GM18951 (cell line): ENCODE results near the gene PAPPA2.

Experiments
- POLR2A ChIP-seq: IDR thresholded peaks from 4 replicates; pipeline ENCODE4 v1.6.1; 2011; ENCODE audit warnings: mild to moderate bottlenecking; ENCODE audit not compliant: insufficient read length, insufficient read depth; ENCODE audit errors: extremely low read depth
- in situ Hi-C: fragments of 300-500 bp; cut with MboI; formaldehyde crosslinking; loops from one replicate; pipeline ENCODE4 v1.12.0; 2022; ENCODE audit warnings: low sequenced_read_pairs, mixed read lengths, inconsistent platforms; ENCODE audit not compliant: unreplicated experiment

PAPPA2 gene

GRCh38 chr1:176543360-176544129 is 80.6 kb downstream of the PAPPA2 start:
- in situ Hi-C loops: no loop called here
- TF ChIP-seq POLR2A: no peak

GRCh38 chr1:176545034-176545639 is 82.2 kb downstream of the PAPPA2 start:
- TF ChIP-seq POLR2A: no peak
- in situ Hi-C loops: no loop called here

GRCh38 chr1:176546825-176547224 is 83.8 kb downstream of the PAPPA2 start:
- in situ Hi-C loops: no loop called here
- no peak for TF ChIP-seq POLR2A

- TF ChIP-seq POLR2A: no peak
- in situ Hi-C loops: loop anchor here (25.0 kb wide), 1 partner anchor 336 kb away; no protein-coding TSS in a partner anchor
These were observed 88.2 kb downstream of the PAPPA2 start for GRCh38 chr1:176551146-176551545.

- TF ChIP-seq POLR2A: no peak
- in situ Hi-C loops: loop anchor here (25.0 kb wide), 1 partner anchor 335 kb away; no protein-coding TSS in a partner anchor
These were observed 89.4 kb downstream of the PAPPA2 start for GRCh38 chr1:176552217-176552991.

- no peak for TF ChIP-seq POLR2A
- in situ Hi-C loops: loop anchor here (25.0 kb wide), 1 partner anchor 334 kb away; no protein-coding TSS in a partner anchor
These were observed 90.0 kb downstream of the PAPPA2 start for GRCh38 chr1:176552999-176553398.

- in situ Hi-C loops: loop anchor here (25.0 kb wide), 1 partner anchor 331 kb away; no protein-coding TSS in a partner anchor
- no peak for TF ChIP-seq POLR2A
These were observed 93.3 kb downstream of the PAPPA2 start for GRCh38 chr1:176556288-176556687.

GRCh38 chr1:176557543-176558258 is 94.7 kb downstream of the PAPPA2 start:
- in situ Hi-C loops: loop anchor here (25.0 kb wide), 1 partner anchor 330 kb away; no protein-coding TSS in a partner anchor

GRCh38 chr1:176558561-176558960 is 95.6 kb downstream of the PAPPA2 start:
- in situ Hi-C loops: loop anchor here (25.0 kb wide), 1 partner anchor 329 kb away; no protein-coding TSS in a partner anchor
- no peak for TF ChIP-seq POLR2A

More at GRCh38 chr1:176557543-176558258, 94.7 kb downstream of the PAPPA2 start:
- TF ChIP-seq POLR2A: no peak

GRCh38 chr1:176559474-176559873 is 96.5 kb downstream of the PAPPA2 start:
- in situ Hi-C loops: loop anchor here (25.0 kb wide), 1 partner anchor 328 kb away; no protein-coding TSS in a partner anchor
- no peak for TF ChIP-seq POLR2A

- in situ Hi-C loops: loop anchor here (25.0 kb wide), 1 partner anchor 327 kb away; no protein-coding TSS in a partner anchor
- no peak for TF ChIP-seq POLR2A
These were observed 96.9 kb downstream of the PAPPA2 start for GRCh38 chr1:176559878-176560277.

GRCh38 chr1:176560681-176561080 is 97.7 kb downstream of the PAPPA2 start:
- in situ Hi-C loops: loop anchor here (25.0 kb wide), 1 partner anchor 327 kb away; no protein-coding TSS in a partner anchor

GRCh38 chr1:176561761-176562160 is 98.8 kb downstream of the PAPPA2 start:
- in situ Hi-C loops: loop anchor here (25.0 kb wide), 1 partner anchor 326 kb away; no protein-coding TSS in a partner anchor

More at GRCh38 chr1:176560681-176561080, 97.7 kb downstream of the PAPPA2 start:
- TF ChIP-seq POLR2A: no peak
